SK-N-DZ (cell line): ENCODE measurements around the gene PLSCR4.

Experiments
- DNase-seq: peaks from one replicate; pipeline ENCODE4 v3.0.0-alpha.2; 2015; ENCODE audit warnings: low spot score

PLSCR4 gene

DNA sequence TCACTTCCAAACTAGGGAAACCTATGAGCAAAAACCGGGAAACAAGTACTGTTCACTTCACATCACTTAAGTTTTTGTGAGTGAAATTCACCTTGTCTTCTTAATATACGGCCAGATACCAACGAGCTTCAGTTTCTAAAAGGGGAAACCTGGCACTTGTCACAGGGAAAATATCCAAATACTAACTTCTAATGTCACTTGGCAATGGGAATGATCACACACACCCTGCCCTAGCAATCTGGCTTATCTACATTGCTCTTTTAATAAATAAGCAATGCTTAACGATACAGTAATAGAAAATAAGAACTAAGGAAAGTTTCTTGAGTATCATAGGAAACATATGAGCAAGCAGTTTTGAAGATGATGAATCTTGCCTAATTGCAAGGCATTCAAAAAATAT lies 55.3 kb downstream of the PLSCR4 start:
- no peak for DNase-seq

DNA sequence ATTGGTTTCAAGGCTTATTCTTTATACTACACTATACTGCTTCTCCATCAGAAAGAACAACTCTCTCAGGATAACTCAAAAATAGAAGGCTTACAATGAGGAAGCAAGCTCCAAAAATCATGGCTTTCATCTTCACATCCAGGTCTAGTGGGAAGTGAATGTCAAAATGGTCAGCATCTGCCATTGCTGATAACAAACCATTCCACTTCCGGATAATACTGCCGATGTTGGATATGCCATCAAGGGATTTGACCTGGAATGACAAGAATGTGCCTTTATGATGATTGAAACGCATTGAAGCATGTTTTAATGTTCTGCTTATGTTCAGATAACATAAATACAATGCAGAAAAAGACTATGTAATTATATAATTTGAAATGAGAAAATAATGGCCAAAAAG lies 55.9 kb downstream of the PLSCR4 start:
- DNase-seq: no peak

DNA sequence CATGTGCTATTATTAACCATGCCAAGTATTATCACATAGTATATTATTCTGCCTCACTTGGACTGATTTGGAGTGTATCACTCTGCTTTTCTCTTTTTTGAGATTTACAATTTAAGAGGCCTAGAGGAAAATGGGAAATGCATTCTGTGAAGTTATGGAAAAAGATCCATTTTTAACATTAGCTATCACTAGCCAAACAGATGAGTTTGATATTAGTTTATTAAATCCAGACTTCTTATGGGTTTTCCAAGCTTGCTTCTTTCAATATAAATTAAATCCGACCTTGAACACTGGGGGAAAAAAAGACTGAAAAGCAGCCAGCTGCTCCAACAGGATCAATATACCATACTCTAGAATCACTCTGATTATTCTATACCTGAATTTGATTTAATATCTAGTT lies 59.9 kb downstream of the PLSCR4 start:
- DNase-seq: no peak

DNA sequence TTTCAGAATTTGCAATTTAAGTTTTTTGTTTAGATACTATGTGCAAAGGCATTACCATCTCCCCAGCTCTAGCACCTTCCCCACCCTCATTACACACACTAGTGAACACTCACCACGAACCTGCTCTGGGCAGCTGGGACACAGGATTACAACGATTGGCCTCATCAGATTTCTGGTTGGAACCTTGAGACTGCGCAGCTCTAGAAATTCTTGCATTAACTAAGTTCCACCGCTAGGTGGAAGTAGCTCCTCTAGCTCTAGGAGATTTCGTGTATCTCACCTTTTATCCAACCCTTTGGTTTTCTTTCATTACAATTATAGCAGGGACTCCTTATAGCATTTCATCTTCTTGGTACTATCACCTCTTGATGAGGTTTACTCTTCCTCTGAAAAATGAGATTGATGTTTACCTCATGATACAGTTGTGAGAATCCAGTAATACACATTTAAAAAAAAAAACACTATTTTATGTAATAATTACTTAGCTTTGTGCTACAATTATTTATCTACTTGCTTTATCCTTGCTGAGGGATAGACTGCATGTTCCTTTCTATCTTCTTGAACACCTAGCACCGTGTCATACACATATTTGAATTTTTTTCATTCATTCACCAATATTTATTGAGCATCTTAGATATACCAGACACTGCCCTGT lies 61.3 kb downstream of the PLSCR4 start:
- peak; percentile 71 for DNase-seq

DNA sequence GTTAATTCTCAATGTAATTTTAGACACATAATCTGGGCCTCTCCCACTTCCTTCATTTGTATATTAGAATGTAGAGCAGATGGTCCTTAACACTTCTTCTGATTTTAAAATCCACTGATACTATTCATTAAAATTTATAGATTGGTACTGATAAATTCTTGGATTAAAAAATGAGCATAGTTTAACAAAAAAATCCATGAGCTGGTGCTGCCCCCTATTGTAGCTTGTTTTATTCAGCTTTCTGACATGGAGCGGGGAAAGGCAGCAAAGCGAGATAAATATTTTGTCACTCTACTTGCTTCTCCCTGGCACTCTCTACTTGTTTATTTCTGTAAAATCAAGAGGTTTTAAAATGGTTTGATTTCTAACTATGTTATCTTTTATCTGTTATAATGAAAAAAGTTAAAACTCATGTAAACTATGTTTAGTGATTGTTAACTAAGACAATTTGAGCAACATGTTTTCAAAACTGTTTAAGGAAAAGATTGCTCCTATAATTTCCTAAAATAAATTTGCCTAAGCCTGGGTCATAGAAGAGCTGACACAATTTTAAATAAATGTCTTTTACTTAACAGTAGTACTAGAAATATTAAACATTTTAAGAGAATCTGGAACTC lies 63.5 kb downstream of the PLSCR4 start:
- no peak for DNase-seq

DNA sequence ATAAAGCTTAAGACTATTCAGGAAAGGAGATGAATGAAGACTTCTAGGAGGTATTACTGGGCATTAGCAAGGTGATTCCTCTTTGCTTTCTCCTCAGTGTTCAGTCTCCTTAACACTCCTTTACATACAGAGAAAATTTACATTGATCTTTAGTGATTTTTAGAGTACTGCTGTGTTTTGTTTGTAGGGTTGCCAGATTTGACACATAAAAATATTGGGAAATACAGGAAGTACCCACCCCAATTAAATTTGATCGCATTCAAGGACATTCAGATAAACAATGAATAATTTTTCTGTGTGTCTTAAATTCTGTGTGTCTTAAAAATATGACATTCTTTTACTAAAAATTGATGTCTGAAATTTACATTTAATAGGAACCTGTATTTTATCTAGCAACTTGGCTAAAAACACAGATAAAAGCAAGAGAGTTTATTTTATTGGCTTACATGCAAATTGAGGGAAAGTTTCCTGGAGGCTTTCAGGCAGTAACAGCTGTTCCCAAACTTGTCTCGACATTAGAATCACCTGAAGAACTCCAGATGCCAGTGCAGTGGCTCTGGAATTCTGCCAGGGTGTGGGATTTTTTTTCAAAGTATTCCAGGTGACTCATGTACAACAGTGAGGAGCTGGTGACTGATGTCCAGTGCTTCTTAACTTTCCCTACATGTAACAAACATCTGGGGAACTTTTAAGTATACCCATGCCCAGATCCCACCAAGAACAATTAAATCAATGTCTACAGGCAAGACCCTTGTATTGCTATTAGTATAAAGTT lies 66.5 kb downstream of the PLSCR4 start:
- no peak for DNase-seq

DNA sequence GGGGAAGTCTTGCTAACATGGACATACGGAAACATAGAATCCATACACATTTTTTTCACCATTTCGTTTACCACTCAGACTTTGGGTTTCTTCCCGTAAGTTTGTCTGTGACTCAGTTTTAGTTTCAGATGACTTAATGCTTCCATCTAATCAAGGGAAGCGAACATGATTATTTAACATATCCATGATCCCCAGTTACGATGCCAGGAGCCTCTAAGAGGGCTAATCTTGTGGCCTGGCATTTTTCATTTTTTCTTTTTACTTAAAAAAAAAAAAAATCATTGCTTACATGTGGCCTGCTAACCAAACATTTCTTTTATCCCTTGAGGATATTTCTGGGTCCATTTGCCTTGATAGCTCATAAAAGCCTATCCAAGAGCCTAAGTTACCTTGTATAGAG lies 69.7 kb downstream of the PLSCR4 start:
- DNase-seq: no peak

DNA sequence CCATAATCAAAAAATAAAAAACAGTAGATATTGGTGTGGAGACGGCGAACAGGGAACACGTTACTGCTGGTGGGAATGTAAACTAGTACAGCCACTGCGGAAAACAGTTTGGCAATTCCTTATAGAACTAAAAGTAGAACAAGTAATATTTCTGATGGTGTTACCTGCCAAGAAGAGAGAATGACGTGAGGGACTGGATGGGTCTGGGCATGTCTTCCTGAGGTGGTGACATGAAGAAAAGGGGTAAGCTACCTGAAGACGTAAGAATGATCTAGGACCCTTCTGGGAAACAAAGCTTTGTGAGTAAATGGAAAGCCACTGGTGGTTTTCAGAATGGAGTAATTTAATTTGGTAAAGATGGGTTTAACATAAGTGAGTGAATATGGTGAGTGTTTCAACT lies 70.5 kb downstream of the PLSCR4 start:
- no peak for DNase-seq

DNA sequence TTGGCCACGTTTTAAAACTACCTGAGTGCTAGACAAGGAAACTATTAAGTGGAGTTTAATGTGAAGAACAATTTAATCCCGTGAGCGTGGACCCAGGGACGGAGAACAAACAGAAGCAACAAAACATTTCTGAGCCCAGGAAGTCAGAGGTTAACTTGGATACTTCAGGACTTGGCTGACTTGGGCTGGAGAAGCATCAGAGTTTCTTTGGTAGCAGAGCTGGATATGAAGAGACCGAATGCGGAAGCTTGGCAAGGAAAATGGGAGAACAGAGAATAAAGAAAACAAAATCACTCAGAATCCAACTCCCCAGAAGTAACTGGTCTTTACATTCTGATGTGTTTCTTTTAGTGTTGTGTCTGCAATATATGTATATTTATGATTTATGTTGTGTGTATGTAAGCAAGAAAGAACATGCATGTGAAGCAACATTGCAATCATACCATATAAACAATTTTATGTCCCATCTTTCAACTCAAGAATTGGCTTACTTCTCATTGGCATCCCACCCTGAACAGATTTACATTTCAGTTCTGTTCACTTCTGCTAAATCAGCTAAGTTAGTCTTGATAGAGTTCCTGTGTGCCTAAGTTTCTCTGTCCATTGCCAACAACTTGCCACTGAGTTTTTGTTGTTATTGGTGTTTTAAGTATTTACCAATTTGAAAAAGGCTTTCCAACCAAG lies 72.8 kb downstream of the PLSCR4 start:
- DNase-seq: no peak

DNA sequence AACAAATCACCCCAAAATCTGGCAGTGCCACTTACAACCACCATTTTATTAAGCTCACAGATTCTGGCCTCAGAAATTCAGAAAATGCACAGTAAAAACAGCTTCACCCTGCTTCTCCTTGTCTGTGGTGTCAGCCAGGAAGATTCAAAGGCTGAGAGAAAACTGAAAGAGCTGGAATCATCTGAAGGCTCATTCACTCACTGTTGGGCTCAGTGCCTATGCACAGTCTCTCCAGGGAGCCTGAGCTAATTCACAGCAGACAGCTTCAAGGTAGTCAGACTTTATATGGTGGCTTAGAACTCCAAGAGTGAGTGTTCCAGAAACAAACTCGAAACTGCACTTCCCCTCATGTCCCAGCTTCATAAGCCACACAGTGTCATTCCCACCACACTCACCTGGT lies 73.4 kb downstream of the PLSCR4 start:
- no peak for DNase-seq

DNA sequence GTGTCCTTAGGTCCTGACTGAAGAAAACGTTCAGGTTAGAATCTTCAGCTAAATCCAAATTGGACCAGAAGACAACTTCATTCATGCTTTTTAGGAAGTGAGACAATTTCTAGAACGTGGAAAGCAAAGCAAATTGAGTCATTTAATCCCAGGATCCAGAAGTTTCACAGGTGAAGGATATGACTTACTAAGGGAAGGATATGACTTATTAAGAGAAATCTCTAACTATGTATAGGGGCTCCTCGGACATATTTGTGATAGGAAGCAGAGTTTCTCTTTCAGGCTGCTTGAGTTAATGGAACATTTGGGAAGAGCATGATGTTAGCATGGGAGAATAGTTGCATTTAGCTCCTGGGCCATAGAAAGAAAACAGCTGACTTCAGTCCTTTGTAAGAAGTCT lies 73.8 kb downstream of the PLSCR4 start:
- DNase-seq: no peak

DNA sequence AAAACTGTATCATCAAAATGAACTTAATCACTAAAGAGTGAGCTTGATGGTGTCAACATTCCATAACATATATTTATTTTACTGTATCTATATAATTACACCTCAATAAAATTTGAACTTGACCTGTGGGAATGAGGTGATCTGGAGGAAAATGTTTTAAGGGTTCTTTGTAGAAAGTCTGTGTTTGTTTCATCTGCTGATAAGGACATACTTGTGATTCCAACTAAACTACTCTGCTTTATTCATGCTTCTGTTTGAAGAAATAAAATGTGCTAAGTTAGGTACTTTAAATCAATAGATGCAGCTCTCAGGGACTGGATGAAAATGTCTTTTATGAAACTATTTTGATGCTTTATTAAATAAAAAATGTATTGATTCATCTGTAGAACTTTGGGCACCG lies 78.3 kb downstream of the PLSCR4 start:
- DNase-seq: no peak

DNA sequence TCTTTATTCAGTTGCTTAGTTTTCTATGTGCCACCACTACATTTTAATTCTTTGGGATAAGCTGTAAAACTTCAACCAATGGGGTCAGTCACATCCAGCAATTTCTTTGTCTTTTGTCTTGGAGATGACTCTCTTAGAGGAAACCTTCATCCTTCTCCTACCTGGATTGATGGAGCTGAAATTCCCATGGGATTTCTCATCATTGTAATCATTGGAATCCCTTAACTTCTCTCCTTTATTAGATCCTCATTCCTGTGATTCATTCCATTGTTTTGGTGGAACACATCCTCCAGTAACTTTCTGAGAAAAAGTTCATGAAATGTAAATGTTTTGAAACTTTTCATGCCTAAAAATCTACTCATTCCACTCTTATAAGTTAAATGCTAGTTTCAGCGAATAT lies 80.3 kb downstream of the PLSCR4 start:
- no peak for DNase-seq

DNA sequence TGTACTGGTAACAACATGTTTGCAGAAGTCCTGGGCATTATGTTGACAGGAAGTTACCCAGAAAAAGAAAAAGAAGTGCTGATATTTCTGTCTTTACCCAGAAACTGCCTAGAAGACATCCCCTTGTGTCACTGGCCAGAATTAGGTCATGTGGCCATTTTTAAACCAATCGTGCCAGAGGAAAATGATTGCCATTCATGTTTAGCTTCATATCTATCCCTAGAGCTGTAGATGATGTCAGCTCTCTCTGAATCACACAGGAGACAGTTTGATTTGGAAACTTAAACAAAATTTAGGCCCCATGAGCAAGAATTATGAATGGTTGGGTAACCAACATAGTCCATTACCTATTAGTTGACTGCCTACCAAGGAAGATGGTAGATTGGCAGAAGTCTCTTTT lies 81.0 kb downstream of the PLSCR4 start:
- DNase-seq: no peak

DNA sequence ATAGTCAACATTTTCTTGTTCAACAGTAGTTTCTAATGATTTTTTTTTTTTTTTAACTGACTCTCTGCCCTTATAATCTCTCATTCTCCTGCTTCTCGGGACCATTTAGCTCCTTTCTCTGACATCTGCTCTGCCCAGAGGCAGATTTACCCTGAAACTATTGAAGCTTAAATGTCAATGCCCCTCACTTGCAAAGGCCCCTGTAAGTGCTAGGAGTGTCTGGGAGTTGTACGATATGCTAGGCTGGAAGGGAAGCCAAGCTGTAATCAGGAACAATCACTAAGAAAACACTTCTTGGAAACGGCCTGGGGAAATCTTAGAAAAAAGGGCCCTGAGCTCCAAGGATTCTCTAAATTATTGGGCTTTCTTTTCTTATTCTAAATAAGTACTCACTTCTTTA lies 84.1 kb downstream of the PLSCR4 start:
- no peak for DNase-seq

DNA sequence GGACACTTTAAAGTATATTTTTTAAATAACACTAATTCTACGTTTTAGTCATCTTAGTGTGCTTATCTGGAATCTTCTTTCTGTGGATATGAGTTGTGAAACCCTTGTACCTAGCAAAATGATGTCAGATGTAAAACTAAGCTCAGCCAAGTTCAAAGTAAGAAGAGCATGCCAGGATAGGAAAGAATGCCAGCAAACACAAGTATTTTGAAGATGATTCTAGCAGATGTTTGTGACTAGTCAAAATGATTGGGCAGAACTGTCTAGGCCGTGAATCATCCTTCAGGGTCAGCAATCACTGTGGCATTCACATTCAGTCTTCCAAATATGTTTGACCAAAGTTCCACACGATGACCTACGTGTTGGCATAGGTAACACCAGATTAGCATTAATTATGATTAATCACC lies 84.5 kb downstream of the PLSCR4 start:
- no peak for DNase-seq

DNA sequence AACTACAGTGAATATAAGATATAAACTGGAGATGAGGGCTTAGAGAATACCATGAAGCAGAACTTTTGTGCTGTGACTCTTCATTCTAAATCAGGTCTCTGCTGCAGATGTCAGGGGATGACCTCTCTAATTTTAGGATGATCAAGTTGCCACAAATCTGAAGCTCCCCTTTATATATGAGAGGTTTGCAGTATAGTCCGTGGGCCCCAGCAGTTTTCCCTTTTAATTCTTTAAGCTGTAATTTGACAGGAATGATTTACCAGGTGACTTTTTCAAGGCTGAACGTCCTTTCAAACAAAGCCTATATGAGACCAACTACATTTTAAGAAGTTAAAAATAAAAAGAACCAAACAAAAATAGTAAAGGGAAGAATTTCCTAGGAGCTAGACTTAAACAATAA lies 85.0 kb downstream of the PLSCR4 start:
- DNase-seq: no peak

DNA sequence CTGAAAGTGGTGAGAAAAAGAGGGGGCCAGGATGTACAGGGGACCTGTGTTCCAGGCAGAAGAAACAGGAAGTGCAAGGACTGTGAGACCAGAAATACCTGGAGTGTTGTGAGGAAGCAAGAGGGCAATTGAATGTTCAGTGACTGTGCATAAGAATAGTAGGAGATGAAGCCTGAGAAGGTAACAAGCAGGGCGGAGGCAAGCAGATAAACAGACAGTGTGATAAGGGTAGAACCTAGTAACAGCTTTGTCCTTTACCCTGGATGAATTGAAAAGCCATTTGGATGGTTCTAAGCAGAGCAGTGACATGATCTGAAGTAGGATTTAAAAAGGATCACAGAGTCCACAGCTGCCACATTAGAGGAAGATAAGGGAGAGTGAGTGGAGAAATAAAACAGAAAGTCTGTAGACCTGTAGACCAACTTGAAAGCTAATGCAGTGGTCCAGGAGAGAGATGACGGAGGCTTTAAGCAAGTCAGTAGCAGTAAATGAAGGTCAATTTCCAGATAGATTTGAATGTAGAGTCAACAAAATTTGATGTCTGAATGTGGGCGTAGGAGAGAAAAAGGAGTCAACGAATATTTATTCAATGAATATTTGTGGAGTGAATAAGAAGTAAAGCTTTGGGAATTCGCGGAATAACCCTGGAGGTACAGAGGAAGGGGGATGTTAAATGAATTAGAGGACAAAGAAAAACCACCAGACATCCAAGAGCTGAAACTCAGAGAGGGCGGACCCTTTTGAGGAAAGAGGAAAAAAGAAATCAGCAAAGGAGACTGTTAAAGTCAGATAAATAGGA lies 85.7 kb downstream of the PLSCR4 start:
- DNase-seq: peak; percentile 35

DNA sequence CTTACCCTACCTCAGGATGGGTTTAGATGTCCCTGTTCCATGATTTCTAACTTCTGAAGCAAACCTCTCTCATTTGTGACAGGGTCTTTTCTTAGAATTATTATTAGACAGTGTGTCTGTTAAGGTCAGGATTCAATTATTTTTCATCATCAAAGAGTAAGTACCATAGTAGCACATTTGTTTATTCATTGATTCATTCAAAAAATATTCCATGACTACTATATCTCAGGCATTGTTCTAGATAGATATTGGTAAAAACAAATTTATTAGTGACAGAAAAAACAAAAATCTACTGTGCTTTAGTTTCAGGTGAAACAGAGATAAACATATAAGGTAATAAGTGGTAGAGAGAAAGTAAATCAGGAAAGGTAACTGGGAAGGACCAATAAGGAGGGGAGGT lies 86.4 kb downstream of the PLSCR4 start:
- DNase-seq: no peak

DNA sequence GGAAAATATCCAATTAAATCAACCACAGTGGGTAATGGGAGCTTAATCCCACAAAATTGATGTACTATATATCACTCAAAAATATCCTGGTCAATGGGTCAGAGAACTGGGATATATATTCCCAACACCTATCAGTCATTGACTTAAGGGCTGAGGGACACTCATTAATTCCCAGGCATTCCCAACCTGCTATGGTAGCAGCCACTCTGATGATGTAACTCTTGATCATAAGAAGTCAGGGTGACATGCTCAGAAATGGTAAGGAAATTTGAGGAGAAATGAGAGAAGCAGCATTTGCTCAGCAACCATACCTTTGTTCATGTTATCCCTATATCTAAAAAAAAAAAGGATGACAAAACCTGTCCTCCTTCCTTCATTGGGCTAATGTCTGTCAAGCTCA lies 86.8 kb downstream of the PLSCR4 start:
- DNase-seq: no peak

DNA sequence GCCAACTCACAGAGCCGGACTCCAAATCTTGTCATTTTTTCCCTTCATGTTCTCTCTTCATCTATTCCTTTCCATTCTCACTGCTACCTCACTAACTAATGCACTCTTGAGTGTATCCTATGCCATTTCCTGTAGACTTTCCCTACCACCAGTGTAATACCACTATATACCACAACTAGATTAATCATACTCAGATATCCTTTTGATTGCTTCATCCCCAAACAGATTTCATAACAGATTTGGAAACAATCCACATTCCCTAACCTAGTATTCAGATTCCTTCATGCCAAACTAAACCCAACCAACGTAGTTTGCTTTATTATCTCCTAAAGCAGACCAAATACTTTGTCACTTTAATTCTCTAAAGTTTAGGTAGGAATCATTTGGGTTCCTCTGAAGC lies 87.3 kb downstream of the PLSCR4 start:
- no peak for DNase-seq

DNA sequence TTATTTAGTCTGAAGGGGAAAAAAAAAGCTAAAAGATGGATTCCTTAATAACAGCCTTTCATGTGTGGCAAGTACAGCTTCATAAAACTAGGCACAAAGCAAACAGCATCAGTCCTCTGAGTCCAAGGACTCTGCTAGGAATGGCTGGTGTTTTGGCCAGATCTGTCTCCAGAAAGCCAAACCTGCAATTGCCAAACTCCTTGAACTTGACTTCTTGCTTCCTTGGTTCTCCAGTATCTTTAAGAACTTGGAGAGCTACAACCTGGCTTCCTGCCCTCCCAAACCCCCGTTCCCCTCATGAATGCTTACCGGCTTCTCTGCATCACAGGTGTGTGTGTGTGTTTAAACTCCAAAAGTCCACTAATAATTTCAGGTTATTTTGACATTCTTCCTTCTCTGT lies 88.3 kb downstream of the PLSCR4 start:
- DNase-seq: no peak
